ENCODE data around the gene CERS4. TPM values are rescaled to one million over a fixed set of nuclear protein-coding genes. Genes with fewer than 3 reads are reported as not detected.
"Not testable (repeated sequence)": the region's sequence is repeated elsewhere in the genome, so short reads cannot be mapped to it uniquely, and the experiment has no call there.

The CERS4 gene
- total RNA-seq, 6 donors from 2014 or later: 55.5 to 131 (median 63.8) TPM

DNA sequence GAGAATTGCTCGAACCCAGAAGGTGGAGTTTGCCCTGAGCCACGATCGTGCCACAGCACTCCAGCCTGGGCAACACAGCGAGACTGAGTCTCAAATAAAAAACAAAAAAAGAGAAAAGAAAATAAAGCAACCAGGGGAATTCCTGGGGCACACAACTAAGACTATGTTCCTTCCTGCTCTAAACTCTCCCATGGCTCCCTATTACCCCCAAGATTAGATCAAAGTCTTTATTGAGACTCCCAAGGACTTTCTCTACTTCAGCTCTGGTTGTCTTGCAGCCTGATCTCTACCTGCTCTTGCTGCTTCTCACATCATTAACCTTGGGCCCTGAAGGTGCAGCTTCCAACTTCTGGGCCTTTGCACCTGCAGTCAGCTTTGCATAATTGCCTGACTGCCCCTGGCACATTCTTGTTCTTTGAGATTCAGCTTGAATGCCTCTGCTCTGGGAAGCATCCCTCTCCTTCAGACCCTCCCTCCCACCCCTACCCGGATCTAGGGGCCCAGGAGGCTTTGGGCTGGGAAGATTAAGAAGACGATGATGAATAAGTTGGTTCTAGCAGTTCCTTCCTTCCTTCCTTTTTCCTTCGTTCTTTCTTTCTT is 16.8 kb upstream of the CERS4 start:
- Histone ChIP-seq H3K4me1 (peaks cover 20 to 31% (median 23%) of the 10 kb centered on the region in 4 donors), H3K4me3 (no peak overlapping the region), H3K27me3 (no peaks in the 10 kb centered on the region), H3K27ac (no peak overlapping the region), H3K9me3 (no peaks in the 10 kb centered on the region), H3K36me3 (no peaks in the 10 kb centered on the region)
- WGBS, 2 donors: 66 to 73% methylated on average over 7 of the region's 7 CpGs
- DNase-seq: no peak
- TF ChIP-seq, protein P1, sequence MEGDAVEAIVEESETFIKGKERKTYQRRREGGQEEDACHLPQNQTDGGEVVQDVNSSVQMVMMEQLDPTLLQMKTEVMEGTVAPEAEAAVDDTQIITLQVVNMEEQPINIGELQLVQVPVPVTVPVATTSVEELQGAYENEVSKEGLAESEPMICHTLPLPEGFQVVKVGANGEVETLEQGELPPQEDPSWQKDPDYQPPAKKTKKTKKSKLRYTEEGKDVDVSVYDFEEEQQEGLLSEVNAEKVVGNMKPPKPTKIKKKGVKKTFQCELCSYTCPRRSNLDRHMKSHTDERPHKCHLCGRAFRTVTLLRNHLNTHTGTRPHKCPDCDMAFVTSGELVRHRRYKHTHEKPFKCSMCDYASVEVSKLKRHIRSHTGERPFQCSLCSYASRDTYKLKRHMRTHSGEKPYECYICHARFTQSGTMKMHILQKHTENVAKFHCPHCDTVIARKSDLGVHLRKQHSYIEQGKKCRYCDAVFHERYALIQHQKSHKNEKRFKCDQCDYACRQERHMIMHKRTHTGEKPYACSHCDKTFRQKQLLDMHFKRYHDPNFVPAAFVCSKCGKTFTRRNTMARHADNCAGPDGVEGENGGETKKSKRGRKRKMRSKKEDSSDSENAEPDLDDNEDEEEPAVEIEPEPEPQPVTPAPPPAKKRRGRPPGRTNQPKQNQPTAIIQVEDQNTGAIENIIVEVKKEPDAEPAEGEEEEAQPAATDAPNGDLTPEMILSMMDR (IDR thresholded peaks at IDR 0.05): no peak
- TF ChIP-seq POLR2AphosphoS5 (IDR thresholded peaks at IDR 0.05): no peak
- no peak for TF ChIP-seq POLR2A (IDR thresholded peaks at IDR 0.05)
- TF ChIP-seq EP300 (IDR thresholded peaks at IDR 0.05): no peak
- ATAC-seq (ENCODE audit: low FRiP score in 2 of 2): no peak

DNA sequence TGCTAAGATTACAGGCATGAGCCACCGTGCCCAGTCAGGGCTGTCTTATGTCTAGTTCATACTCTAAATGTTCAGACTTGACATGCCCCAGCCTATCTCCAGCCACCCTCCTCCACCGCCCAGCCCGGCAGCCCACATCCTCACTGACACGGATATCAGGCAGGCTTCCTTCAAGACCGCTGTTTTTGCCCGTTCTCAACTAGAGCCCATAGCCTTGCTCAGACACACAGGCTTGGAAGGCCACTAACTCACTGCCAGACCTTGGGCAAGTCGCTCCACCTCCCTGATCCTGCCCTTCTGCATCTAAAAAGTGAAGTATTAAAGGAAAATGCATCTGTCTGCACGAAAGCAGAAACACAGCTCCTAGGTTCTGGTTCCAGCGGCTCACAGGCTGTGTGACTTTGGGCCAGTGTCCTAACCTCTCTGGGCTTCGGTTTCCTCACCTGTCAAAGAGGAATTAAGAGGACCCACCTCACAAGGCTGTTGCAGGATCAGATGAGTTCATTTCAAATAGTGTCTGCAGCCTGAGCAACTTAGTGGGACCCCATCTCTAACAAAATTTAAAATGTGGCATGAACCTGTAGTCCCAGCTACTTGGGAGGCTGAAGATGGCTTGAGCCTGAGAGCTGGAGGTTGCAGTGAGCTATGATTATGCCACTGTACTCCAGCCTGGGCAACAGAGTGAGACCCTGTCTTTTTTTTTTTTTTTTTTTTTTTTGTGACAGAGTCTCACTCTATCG is 14.5 kb upstream of the CERS4 start:
- Histone ChIP-seq H3K27me3 (no peaks in the 10 kb centered on the region), H3K27ac (peak overlapping the region; percentile 51 to 85 (median 72)), H3K4me1 (peaks cover 20 to 31% (median 23%) of the 10 kb centered on the region in 4 donors), H3K36me3 (no peaks in the 10 kb centered on the region), H3K4me3 (peak overlapping the region in 1 of 4 donors; percentile 11), H3K9me3 (no peaks in the 10 kb centered on the region)
- ATAC-seq (ENCODE audit: low FRiP score in 2 of 2) (peak; percentile 47 to 50), DNase-seq (peak; percentile 37 to 59)
- 40 to 60% methylated on average over 11 of the region's 11 CpGs for WGBS, 2 donors
- TF ChIP-seq POLR2AphosphoS5 (IDR thresholded peaks at IDR 0.05) (no peak), POLR2A (IDR thresholded peaks at IDR 0.05) (peak in 1 of 4 donors; percentile 6)

DNA sequence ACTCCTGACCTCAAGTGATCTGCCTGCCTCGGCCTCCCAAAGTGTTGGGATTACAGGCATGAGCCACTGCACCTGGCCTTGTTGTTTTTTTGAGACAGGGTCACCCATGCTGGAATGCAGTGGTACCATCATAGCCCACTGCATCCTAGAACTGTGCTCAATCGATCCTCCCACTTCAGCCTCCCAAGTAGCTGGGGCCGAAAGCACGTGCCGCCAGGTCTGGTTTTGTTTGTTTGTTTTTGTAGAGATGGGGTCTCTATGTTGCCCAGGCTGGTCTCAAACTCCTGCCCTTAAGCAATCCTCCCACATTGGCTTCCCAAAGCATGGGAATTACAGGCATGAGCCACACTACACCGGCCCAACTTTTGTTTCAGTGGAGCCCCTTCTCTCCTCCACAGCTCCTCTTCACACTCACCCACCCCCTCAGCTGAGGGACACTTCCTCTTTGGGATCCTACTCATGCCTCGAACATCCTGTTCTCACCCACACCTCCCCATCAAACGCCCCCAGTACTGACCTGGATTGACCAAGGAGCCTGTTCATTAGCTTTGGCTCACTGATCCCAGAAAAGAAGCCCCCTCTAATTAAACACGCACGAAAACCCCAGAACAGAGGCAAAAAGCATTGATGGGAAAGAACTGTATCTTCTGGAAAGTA is 12.8 kb upstream of the CERS4 start:
- TF ChIP-seq EP300 (IDR thresholded peaks at IDR 0.05): no peak
- no peak for TF ChIP-seq POLR2AphosphoS5 (IDR thresholded peaks at IDR 0.05)
- TF ChIP-seq POLR2A (IDR thresholded peaks at IDR 0.05): no peak
- TF ChIP-seq, protein P1 (IDR thresholded peaks at IDR 0.05): no peak
- Histone ChIP-seq H3K9me3 (no peaks in the 10 kb centered on the region), H3K36me3 (no peaks in the 10 kb centered on the region), H3K27ac (no peak overlapping the region), H3K4me3 (no peak overlapping the region), H3K4me1 (peaks cover 20 to 31% (median 23%) of the 10 kb centered on the region in 4 donors), H3K27me3 (no peaks in the 10 kb centered on the region)
- no peak for DNase-seq
- WGBS, 2 donors: 55% methylated on average over 9 to 10 of the region's 10 CpGs
- ATAC-seq (ENCODE audit: low FRiP score in 2 of 2): no peak

DNA sequence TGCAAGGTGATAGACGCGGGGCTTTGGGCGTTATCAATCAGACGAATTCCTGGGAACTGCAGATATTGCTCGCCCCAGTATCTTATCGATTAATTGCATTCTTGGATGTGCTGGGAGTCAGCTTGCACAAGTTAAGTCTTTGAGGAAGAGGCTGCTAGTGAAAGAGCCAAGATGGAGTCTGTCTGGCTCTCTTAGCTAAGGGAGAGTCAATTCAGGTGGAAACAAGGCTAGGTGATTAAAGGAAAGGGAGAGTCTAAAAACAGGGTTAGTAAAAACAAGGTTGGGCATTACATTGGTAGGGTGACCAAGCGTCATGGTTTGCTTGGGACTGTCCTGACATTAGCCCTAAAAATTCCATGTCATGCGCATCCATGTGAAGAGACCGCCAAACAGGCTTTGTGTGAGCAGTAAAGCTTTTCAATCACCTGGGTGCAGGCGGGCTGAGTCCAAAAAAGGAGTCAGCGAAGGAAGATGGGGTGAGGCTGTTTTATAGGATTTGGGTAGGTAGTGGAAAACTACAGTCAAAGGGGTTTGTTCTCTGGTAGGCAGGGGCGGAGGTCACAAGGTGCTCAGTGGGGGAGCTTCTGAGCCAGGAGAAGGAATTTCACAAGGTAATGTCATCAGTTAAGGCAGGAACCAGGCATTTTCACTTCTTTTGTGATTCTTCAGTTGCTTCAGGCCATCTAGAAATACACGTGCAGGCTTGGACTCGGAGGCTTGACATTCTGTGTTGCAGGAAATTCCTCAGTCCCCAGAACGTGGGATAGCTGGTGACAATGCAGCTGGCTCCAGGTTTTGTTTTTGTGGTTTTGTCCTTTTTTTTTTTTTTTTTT is 5.7 kb upstream of the CERS4 start:
- H3K4me1 ChIP-seq; DNase-seq; H3K27ac ChIP-seq; H3K27me3 ChIP-seq; H3K4me3 ChIP-seq; ATAC-seq (ENCODE audit: low FRiP score in 2 of 2); H3K36me3 ChIP-seq; H3K9me3 ChIP-seq: not testable (repeated sequence)
- 66 to 80% methylated on average over 15 of the region's 15 CpGs for WGBS, 2 donors

DNA sequence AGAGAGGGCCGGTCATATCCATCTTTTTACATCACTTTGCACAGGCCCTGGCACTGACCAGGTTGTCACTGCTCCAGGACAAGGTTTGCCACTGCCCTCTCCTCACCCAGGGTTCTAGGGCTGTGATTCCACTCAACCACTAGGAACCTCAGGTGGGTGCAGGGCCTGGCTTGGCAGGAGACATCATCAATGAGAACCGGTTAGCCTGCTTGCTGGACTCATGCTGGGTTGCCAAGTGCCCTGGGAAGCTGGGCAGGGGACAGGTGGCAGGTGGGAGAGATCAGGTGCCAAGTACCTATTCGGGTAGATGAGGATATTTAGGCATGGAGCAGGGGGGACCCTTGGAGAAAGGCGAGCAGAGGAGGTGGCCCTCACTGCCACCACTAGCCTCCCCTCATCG is 4.2 kb upstream of the CERS4 start:
- Histone ChIP-seq H3K9me3 (no peaks in the 10 kb centered on the region), H3K27me3 (peaks cover 0 to 10% (median 0%) of the 10 kb centered on the region in 4 donors), H3K4me3 (no peak overlapping the region), H3K36me3 (no peaks in the 10 kb centered on the region), H3K4me1 (peaks cover 7 to 16% (median 11%) of the 10 kb centered on the region in 4 donors), H3K27ac (peak overlapping the region in 1 of 4 donors; percentile 26)
- ATAC-seq (ENCODE audit: low FRiP score in 2 of 2): peak in 1 of 2 donors; percentile 23
- 73 to 77% methylated on average over 5 of the region's 5 CpGs for WGBS, 2 donors
- TF ChIP-seq EP300 (IDR thresholded peaks at IDR 0.05) (no peak), POLR2A (IDR thresholded peaks at IDR 0.05) (no peak), POLR2AphosphoS5 (IDR thresholded peaks at IDR 0.05) (no peak)
- TF ChIP-seq, protein P1 (IDR thresholded peaks at IDR 0.05): no peak
- peak in 1 of 2 donors; percentile 69 for DNase-seq

Data from upper lobe of left lung (tissue), 6 donors.